Smooth muscle cell (in vitro differentiated cells): ENCODE results near the gene ABLIM3. TPM values are rescaled to one million over a fixed set of nuclear protein-coding genes. Genes with fewer than 3 reads are reported as not detected.

ENCODE experiments used
- DNase-seq: peaks from one replicate; lab custom pipeline; 2025; ENCODE audit not compliant: unreplicated experiment; lab: John Stamatoyannopoulos, UW
- H2AFZ ChIP-seq: fragments of 200-600 bp; sonication (generic); 2 replicates; pipeline ENCODE4 v1.6.0; 2016; ENCODE audit warnings: antibody characterized with exemption, low read depth, mild to moderate bottlenecking
- H3F3A ChIP-seq: fragments of 200-600 bp; sonication (generic); 2 replicates; pipeline ENCODE4 v1.6.0; 2017; ENCODE audit warnings: antibody characterized with exemption, low read depth
- H3K27ac ChIP-seq: fragments of 200-600 bp; sonication (generic); 2 replicates; pipeline ENCODE4 v1.5.1; 2016; ENCODE audit warnings: low read depth, mild to moderate bottlenecking
- H3K27me3 ChIP-seq: fragments of 200-600 bp; sonication (generic); 2 replicates; pipeline ENCODE4 v1.6.1; 2016; ENCODE audit warnings: low read depth, mild to moderate bottlenecking
- H3K36me3 ChIP-seq: fragments of 200-600 bp; sonication (generic); 2 replicates; pipeline ENCODE4 v1.5.1; 2016; ENCODE audit warnings: low read depth
- H3K4me1 ChIP-seq: fragments of 200-600 bp; sonication (generic); 2 replicates; pipeline ENCODE4 v1.5.1; 2016; ENCODE audit warnings: low read depth
- H3K4me2 ChIP-seq: fragments of 200-600 bp; sonication (generic); 2 replicates; pipeline ENCODE4 v1.6.0; 2016; ENCODE audit warnings: mild to moderate bottlenecking
- H3K4me3 ChIP-seq: fragments of 200-600 bp; sonication (generic); 2 replicates; pipeline ENCODE4 v1.5.1; 2016; ENCODE audit warnings: mild to moderate bottlenecking
- H3K79me2 ChIP-seq: fragments of 200-600 bp; sonication (generic); 2 replicates; pipeline ENCODE4 v1.6.0; 2016; ENCODE audit warnings: low read depth, mild to moderate bottlenecking
- H3K9ac ChIP-seq: fragments of 200-600 bp; sonication (generic); 2 replicates; pipeline ENCODE4 v1.6.0; 2016; ENCODE audit warnings: low read depth
- H3K9me3 ChIP-seq: fragments of 200-600 bp; sonication (generic); replicated peaks from 2 replicates; pipeline ENCODE4 v1.5.1; 2016; ENCODE audit warnings: low read depth
- H4K20me1 ChIP-seq: fragments of 200-600 bp; sonication (generic); 2 replicates; pipeline ENCODE4 v1.6.0; 2016; ENCODE audit warnings: low read depth
- CTCF ChIP-seq: fragments of 200-600 bp; sonication (generic); IDR thresholded peaks from 2 replicates; pipeline ENCODE4 v1.5.1; 2017; ENCODE audit warnings: borderline replicate concordance, mild to moderate bottlenecking, antibody characterized with exemption; ENCODE audit not compliant: insufficient read depth, poor library complexity, severe bottlenecking
- WGBS: methylation state at CpG from one replicate; pipeline ENCODE4 v1.1.7; 2016; ENCODE audit warnings: low lambda C conversion rate; 5-methylcytosine and 5-hydroxymethylcytosine counted together
- polyA plus RNA-seq: library from polyadenylated mRNA; unstranded; fragments of >200 nt; fragmentation: Nextera tagmentation; extraction: Ambion mirVana; gene quantifications from 2 replicates; pipeline ENCODE4 v1.2.1, GENCODE V29; 2016
- total RNA-seq: library from RNA; depleted of rRNA; stranded (reverse); fragments of >200 nt; gene quantifications from 2 replicates; pipeline ENCODE4 v1.2.3, GENCODE V29; 2014

The ABLIM3 gene
- total and polyA plus RNA-seq, 2 experiments from 2014 or later, result 2.6 to 6.8 TPM

- Histone ChIP-seq H3K4me1 (no peaks in the 10 kb centered on the region), H3K36me3 (no peaks in the 10 kb centered on the region), H3K4me2 (no peak overlapping the region), H3K27me3 (peaks cover 74% of the 10 kb centered on the region), H4K20me1 (no peaks in the 10 kb centered on the region), H3K27ac (no peak overlapping the region), H3K4me3 (no peak overlapping the region), H2AFZ (no peak overlapping the region), H3K9me3 (no peaks in the 10 kb centered on the region), H3F3A (no peaks in the 10 kb centered on the region), H3K9ac (no peak overlapping the region), H3K79me2 (no peaks in the 10 kb centered on the region)
- no peak for DNase-seq
- no peak for TF ChIP-seq CTCF
- WGBS, result 83% methylated on average over 4 of the region's 4 CpGs
Measured at GRCh38 chr5:149262315-149262714, 121.0 kb downstream of the ABLIM3 start.

- TF ChIP-seq CTCF, result peak; percentile 51
- H3K36me3 ChIP-seq, result no peaks in the 10 kb centered on the region
- H2AFZ ChIP-seq, result no peak overlapping the region
- no peaks in the 10 kb centered on the region for H3K4me1 ChIP-seq
- WGBS, result 16% methylated on average over 12 of the region's 12 CpGs
- no peak overlapping the region for H3K4me3 ChIP-seq
- H4K20me1 ChIP-seq, result no peaks in the 10 kb centered on the region
- H3K27ac ChIP-seq, result no peak overlapping the region
- no peaks in the 10 kb centered on the region for H3K9me3 ChIP-seq
- H3F3A ChIP-seq, result no peaks in the 10 kb centered on the region
- H3K9ac ChIP-seq, result no peak overlapping the region
- DNase-seq, result no peak
- no peaks in the 10 kb centered on the region for H3K79me2 ChIP-seq
- no peak overlapping the region for H3K4me2 ChIP-seq
- peaks cover 56% of the 10 kb centered on the region for H3K27me3 ChIP-seq
Measured at GRCh38 chr5:149264439-149265067, 123.3 kb downstream of the ABLIM3 start.

- 87% methylated on average over 7 of the region's 7 CpGs for WGBS
- H2AFZ ChIP-seq, result no peak overlapping the region
- H3K4me1 ChIP-seq, result no peaks in the 10 kb centered on the region
- no peak overlapping the region for H3K9ac ChIP-seq
- DNase-seq, result no peak
- no peaks in the 10 kb centered on the region for H4K20me1 ChIP-seq
- no peaks in the 10 kb centered on the region for H3F3A ChIP-seq
- H3K36me3 ChIP-seq, result no peaks in the 10 kb centered on the region
- H3K79me2 ChIP-seq, result no peaks in the 10 kb centered on the region
- H3K27ac ChIP-seq, result no peak overlapping the region
- peaks cover 51% of the 10 kb centered on the region for H3K27me3 ChIP-seq
- no peak overlapping the region for H3K4me2 ChIP-seq
- no peaks in the 10 kb centered on the region for H3K9me3 ChIP-seq
- TF ChIP-seq CTCF, result no peak
- no peak overlapping the region for H3K4me3 ChIP-seq
Measured at GRCh38 chr5:149265068-149265465, 123.8 kb downstream of the ABLIM3 start.

GRCh38 chr5:149265597-149265996, 124.3 kb downstream of the ABLIM3 start:
- Histone ChIP-seq H3K4me3 (no peak overlapping the region), H3K4me1 (no peaks in the 10 kb centered on the region), H3K79me2 (no peaks in the 10 kb centered on the region), H3K36me3 (no peaks in the 10 kb centered on the region), H3K4me2 (no peak overlapping the region), H3F3A (no peaks in the 10 kb centered on the region), H3K9ac (no peak overlapping the region), H3K27me3 (peaks cover 48% of the 10 kb centered on the region), H3K9me3 (no peaks in the 10 kb centered on the region), H3K27ac (no peak overlapping the region), H2AFZ (no peak overlapping the region), H4K20me1 (no peaks in the 10 kb centered on the region)
- 44% methylated on average over 4 of the region's 4 CpGs for WGBS
- TF ChIP-seq CTCF, result peak; percentile 26
- DNase-seq, result no peak
